T-helper 2 cell (primary cell): Measurements from ENCODE around the gene ACMSD.
A peak's percentile ranks its signal among the peaks of the same experiment; 100 is the strongest.
"Not testable (repeated sequence)": the region's sequence is repeated elsewhere in the genome, so short reads cannot be mapped to it uniquely, and the experiment has no call there.

Experiments used
- DNase-seq, 5 experiments: peaks; one replicate each; pipeline versions ENCODE4 v3.0.0 to v3.0.0-alpha.2; 2012 to 2022

The ACMSD gene

DNA sequence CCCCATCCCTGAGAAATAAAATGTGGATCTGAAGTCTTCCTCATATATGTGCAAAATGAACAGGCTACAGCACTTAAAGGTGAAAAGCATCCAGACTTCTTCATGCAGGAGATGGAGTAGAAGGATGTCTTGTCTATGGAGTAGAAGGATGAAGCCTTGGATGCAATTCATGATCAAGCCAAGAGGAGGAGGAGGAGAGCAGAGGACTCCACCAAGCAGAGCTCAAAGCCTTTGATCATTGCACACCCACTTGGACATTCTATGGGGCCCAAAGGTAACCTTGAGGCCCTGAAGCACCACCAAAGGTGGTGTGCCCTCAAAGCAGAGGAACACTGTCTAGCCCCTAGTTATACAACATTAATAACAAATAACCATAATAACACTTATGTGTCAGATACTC lies 17.3 kb downstream of the ACMSD start:
- no peak for DNase-seq

DNA sequence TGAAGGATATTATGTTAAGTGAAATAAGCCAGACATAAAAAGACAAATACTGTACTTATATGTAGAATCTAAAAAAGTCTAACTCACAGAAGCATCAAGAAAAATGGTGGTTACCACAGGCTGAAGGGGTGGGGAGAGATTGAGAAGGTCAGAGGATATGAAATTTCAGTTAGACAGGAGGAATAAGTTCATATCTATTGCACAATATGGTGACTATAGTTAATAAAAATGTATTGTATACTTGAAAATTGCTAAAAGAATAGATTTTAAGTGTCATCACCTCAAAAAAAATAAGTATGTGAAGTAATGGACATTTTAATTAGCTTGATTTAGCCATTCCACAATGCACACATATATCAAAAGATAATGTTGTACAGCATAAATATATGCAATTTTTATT lies 19.8 kb downstream of the ACMSD start:
- no peak for DNase-seq

DNA sequence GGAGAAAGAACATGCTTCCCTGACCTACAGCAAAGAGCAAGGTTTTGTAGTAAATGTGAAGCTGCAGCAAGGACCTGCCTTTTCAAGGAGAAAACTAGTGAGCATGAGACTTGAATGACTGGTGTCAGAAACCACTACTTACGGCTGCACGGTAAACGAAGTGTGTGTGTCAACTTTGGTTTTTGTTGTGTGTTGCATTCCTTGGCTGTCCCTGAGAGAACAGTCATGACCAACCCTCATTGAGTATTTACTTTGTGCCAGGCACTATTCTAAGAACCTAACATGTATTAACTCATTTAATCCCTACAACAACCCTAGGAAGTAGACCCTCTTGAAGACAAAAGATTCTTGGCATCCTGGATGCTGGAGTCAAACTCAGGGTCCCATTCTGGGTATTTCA lies 22.8 kb downstream of the ACMSD start:
- no peak for DNase-seq

DNA sequence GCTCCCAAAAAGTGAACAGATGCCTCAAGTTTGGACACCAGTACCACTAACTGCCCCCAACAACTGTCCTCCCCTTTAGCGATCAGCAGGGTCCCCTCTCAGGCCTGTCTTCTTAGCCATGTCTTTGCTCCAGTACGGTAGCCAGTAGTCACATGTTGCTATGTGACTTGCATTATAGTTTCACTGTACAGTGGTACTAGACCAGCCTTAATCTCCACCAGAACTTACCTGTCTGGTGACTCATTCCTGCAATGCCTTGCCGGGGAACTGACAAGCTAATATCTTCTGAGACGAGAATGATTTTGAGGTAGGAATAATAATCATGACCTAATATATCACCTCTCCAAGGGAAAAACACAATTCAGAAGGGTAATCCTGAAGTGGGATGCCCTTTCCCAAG lies 23.7 kb downstream of the ACMSD start:
- no peak for DNase-seq

DNA sequence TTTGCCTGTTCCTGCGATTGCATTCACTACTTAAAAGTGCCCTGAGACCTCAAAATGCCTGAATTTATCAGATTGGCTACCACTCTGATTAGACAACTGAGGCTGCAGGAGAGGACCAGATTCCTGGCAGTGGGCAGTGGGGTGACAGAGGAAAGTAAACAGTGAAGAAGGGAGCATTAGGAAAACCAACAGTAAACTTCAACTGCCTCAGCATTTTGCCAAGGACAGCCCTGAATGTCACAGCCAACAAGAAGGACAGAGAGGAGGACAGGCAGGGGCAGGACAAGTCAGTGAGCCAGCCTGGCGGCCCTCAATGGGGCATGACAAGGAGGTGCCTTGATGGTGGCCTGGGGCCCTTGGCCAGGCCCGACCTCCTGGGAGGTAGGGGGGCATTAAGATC lies 24.3 kb downstream of the ACMSD start:
- no peak for DNase-seq

DNA sequence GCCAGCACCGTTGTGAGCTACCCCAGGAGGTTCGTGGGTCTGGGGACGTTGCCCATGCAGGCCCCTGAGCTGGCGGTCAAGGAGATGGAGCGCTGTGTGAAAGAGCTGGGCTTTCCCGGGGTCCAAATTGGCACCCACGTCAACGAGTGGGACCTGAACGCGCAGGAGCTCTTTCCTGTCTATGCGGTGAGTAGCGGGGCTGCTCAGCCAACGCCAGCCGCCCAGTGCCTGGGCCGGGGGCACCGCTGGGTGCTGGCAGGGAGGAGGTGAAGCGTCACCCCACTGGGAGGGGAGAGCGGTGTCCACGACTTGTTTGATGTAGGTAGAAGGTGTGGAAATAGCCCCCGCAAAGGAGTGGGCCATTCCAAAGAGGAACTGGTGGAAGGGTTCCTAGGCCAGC lies 25.0 kb downstream of the ACMSD start:
- DNase-seq = no peak

DNA sequence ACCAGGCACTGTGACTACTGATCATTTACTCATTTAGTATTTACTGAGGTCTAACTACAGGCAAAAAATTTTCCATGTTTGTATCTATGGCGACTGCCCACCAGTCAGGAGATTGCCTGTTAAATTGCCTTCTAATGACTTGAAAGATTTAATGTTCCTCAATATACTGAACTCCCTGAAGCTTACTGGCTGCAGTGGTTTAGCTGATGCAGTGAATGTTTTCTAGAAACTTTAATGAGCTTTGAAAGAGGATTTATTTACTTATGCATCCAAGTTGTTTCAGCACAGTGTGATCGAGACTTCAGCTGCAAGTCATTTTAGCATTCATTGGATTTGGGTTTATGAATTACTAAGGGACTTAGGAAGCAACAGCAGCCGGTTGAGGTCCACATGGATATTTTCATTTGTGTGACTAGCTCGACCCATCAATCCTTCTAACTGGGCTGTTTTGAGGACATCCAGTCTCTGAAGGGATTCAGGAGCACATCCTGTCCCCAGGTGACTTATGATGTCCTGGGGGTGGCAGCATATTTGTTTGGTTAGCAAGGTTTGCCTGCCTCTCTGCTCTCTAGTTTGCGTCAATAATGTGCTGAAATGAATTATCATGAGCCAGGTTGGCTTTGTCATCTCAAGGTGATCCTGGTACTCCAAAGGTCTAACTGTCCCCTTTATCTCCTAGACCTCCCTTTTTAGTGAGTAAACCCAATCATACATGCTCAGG lies 26.8 kb downstream of the ACMSD start:
- no peak for DNase-seq

DNA sequence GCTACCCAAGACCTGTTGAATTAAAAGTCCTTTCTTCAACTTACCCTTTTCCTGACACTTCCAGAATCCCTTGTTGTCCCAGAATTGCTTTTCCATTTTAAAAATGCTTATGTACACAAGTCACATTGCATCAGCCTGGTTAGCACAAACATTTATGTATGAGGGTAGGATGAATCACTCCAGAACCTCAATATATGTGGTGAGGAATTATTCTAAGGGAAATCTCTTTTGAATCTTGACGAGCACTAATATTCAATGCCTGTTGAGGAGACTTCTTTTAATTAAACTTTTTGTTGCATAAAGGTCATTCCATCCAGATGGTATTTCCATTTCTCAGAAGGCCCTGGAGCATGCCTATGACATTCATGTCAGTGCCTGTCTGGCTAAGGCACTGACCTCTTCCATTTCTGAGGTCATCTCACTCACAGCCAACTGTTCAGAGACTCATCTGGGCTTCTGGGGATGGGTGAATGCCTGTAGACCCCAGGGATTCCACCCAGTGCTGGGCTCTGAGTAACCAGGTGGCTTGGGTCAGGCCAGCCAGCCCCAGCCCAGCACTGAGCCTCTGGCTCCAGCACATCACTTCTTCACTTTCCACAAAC lies 28.2 kb downstream of the ACMSD start:
- DNase-seq = no peak

DNA sequence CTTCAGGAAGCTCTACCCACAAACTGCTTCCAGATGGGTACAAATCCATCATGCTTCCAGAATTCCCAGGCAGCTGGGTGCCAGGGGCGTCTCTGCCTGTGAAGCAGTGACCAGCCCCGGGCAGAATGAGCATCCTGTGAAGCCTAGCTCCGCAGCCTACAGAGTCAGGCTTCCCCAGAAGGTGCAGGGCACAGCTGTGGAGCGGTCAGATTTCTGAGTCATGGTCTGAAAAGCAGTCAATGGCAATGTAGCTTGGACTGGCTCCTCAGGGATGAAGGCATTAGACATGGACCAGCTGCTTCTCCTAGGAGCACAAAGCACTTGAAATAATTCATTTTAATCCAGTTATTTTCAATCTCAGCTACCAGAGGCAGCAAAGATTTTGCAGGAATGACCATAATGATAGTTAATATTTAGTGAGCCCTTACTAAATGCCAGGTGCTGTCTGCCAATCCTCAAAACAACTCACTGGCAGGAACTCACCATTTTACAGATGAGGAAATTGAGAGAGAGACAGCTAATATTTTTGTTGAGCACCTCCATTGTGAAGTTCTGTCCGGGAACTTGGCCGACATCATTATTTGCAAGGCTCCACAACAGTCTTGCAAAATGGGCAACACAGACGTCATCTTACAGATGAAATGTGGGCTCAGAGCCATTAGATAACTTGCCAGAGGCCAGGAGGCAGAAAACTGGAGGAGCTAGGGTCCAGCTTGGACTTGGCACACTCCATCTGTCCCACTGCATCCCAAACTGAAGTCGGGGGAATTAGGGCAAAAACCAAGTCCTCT lies 31.7 kb downstream of the ACMSD start:
- no peak for DNase-seq

DNA sequence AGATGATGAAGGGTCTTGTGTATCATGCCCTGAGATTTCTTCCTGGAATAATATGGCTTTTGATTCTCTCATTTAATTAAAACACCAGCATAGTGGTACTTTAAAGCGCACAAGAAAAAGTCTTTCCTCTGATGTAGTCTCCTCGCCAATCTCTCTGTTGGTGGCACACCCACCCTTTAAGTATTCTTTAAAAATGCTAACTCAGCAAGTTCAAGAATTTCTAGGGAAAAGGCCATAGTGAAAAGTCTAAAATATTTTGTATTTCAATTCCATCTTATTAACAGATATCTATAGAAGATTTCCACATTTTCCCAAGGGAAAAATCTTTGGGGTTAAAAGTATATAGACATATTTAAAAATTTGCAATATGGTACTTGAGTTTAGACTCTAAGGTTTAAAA lies 34.7 kb downstream of the ACMSD start:
- no peak for DNase-seq

DNA sequence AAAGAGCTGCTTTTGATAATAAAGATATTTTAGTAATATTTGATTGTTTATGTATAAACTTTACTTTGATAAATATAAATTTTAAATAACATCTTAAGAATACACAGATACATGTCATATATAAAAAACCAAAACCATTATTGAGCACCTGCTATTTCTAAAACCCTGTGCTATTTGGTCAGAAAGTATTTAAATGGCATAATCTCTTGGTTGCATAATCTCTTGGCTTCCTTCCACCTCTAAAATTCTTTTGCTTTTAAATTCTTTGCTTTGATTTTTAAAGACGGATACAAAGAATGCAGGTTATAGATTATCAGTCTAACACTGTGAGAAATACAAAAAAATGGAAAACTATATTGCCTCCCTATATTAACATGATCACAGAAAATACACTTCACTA lies 36.9 kb downstream of the ACMSD start:
- DNase-seq = no peak

DNA sequence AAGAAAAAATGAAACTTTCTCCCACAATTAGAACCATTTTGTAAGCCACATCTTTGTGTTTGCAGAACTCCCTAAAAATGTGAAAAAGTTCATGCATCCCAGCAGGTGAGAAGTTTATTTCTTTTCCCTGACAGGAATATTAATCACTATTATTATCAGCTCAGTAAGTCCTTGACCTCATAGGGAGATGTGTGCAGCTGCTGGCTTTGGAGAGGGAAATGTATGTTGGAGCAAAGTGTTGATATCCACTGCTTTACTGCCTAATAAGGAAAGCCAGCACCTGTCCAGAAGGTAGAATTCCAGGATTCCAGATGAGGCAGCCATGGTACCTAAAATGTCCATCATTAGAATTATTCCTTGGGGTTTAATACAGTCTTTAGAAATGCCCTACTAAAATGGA lies 44.4 kb downstream of the ACMSD start:
- no peak for DNase-seq

DNA sequence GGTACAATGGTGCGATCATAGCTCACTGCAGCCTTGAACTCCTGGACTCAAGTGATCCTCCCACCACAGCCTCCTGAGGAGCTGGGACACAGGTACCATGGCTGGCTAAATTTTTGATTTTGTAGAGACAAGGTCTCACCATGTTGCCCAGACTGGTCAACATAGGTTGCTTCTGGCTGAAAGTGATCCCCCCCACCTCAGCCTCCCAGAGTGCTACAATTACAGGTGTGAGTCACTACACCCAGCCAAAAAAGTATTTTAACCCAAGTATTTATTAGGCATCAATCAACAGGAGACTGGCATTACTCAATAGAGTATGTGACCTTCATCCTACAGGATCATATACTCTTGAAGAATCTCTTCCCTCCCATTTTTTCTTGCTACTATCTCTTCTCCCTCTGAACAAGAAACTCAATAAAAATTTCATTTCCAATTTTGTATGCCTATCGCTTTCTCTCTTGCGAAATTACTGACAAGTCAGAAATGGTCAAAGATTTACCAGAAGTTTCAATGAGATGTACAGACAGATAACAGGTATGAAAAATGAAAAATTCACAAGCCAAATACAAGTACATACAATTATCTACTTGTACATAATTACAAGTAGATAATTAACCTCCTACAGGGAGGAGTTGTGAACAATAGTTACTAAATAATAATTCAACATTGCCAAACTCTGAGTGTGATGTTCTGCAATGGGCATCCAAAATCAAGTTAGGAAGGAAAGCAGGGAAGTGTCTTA lies 45.3 kb downstream of the ACMSD start:
- DNase-seq = no peak

DNA sequence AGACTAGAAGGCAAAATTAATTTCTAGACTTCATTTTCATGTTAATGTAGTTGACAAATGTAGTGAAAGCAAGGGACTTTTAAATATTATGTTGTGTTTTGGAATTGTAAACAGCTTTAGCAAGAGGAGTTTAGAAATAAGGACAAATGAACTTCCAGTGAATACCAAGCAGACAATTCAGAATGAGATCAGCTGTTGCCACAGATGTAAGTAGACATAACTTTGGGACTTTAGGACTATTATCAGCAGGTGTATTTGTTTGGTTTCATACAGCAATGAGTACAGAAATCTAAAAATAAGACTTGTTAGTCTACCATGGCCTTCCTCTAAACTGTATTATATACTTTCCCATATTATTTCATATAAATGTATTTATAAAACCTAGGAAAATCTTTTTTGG lies 46.0 kb downstream of the ACMSD start:
- no peak for DNase-seq

DNA sequence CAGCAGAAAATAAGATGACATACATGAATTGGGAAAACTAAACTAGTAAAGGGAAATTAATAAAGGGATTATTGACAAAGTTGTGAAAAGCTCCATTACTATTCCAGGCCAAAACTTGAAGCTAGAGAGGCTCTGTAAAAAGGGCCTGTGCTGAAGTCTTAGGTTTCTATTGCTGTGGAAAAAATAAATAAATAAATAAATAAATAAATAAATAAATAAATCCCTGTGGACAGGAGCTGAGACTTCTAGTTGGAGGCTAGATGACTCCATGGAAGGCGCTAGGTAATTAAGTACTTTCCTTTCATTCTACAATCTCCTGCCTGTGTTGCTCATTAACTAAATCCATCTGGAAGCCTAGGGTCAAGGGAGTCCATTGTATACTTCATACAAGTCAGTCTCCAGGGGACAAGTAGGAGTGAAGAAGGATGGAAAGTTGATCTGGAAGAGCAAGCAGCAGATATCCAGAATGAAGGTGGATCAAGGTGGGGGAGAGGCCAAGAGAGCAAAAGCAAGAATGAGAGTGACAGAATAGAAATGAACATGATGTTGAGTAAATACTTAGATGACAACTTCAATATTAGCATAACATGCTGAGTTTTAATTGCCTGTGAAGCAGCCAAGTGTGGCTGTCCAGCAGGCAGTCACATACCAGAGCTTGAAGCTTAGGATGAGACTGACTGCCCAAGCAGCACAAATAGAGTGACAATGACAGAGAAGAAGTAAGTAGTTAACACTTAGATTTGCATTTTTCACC lies 54.0 kb downstream of the ACMSD start:
- no peak for DNase-seq

DNA sequence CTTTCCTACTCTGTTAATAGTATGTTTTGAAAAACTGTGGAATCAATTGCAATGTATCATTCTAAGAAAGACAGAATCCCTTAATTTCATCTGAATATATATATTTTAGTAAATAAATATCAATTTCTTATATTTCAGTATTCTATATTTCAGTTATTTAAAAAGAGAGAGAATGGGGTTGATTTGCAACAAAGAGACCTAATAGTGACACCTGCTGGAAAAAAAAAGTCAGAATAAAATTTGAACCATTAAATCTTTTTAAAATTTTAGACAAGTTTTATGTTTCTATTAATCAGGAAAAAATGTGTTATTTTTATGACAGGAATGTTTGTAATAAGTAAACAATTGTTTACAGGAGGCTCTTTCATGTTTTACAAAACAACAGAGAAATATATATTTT lies 59.5 kb downstream of the ACMSD start:
- no peak for DNase-seq

DNA sequence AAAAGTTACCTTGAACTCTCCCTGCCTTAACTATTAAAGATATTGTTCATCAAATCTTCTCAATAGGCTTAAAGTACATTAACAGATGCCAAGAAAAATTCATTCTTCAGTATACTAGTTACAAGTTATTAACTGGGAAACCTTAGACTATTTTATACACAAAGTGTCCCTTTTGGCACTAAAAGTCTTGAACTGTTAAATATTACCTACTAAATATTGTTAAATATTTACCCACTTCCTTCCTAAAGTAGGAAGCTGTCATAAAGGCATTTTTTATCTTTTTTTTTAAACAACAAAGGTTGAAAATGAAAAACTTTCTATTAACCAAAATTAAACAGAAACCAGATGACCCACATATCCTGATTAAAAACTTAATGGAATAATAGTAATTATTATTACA lies 60.8 kb downstream of the ACMSD start:
- DNase-seq = no peak

DNA sequence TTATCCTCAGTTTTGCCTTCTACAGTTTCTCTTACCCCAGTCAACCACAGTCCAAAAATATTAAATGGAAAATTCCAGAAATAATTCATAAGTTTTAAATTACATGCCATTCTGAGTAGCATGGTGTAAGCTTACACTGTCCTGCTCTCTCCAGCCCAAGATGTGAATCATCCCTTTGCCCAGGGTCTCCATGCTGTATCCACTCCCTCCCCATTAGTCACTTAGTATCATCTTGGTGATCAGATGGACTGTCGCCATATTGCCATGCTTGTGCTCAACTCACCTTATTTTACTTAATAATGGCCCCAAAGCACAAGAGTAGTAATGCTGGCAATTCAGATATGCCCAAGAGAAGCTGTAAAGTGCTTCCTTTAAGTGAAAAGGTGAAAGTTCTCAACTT lies 61.7 kb downstream of the ACMSD start:
- no peak for DNase-seq

DNA sequence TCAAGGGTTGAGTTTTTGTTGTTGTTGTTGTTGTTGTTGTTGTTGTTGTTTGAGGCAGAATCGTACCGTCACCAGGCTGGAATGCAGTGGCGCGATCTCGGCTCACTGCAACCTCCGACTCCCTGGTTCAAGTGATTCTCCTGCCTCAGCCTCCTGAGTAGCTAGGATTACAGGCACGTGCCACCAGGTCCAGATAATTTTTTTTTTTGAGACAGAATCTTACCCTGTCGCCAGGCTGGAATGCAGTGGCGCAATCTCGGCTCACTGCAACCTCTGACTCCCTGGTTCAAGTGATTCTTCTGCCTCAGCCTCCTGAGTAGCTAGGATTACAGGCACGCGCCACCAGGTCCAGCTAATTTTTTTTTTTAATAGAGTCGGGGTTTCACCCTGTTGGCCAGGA lies 65.3 kb downstream of the ACMSD start:
- DNase-seq = not testable (repeated sequence)

DNA sequence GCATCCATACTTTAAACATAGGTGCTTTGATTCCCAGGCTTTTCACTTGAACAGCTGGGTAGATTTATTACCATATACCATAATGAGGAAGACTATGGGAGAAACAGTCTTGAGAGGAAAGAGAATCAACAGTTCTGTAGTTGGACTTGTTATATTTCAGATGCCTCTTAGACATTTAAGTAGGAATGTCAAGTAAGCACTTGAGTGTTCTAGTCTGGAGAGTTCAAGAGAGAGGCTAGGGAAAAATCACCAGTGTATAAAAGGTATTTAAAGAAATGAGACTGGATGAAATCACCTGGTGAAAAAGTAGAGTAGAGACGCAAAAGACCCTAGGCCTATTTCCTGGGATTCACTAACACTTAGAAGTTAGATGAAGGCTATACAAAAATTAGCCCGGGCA lies 66.8 kb downstream of the ACMSD start:
- DNase-seq = no peak

DNA sequence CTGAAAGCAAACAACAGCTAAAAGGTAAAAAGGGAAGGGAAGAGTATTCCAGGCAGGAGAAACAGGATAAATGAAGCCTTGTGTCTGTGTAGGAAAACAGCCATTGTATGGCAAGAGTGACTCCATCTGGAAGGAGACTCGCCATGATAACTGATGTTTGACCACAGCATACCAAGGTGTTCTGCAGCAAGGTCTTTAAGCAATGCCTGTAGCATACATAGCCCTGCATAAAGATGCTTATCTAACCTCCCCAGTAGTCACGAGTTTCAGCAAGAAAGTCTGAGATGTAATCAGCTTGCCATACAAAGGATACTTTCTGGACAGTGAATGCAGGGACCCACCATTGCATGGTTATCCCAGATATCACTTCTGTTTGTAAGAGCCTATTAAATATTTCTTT lies 68.3 kb downstream of the ACMSD start:
- DNase-seq = peak in 1 of 5 experiments; percentile 62

DNA sequence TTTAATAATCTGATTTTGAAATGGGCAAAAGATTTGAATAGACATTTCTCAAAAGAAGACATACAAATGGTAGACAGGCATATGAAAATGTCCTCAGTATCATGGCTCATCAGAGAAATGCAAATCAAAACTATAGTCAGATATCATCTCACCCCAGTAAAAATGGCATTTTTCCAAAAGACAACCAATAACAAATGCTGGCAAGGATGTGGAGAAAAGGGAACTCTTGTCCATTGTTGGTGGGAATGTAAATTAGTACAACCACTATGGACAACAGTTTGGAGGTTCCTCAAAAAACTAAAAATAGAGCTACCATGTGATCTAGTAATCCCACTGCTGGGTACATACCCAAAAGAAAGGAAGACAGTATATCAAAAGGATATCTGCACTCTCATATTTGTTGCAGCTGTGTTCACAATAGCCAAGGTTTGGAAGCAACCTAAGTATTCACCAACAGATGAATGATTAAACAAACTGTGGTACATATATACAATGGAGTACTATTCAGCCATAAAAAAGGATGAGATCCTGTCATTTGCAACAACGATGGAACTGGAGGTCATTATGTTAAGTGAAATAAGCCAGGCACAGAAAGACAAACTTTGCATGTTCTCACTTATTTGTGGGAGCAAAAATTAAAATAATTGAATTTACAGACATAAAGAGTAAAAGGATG lies 69.2 kb downstream of the ACMSD start:
- DNase-seq = peak in 1 of 5 experiments; percentile 3
